RPMI8226 (cell line): ENCODE results near the gene TSPAN31.

Experiments used
- DNase-seq: peaks from one replicate; pipeline ENCODE4 v3.0.0-alpha.2; 2015

Gene TSPAN31

GRCh38 chr12:57797933-57798332, 53.1 kb downstream of the TSPAN31 start:
- no peak for DNase-seq
